SJCRH30 (cell line): Measurements from ENCODE around the gene PADI3. TPM values are rescaled to one million over a fixed set of nuclear protein-coding genes. Genes with fewer than 3 reads are reported as not detected.

ENCODE experiments used
- DNase-seq, 2 experiments: peaks; one replicate each; pipeline ENCODE4 v3.0.0-alpha.2; 2015 to 2020
- H3K27ac ChIP-seq: fragments of 250-450 bp; sonication (Bioruptor Pico); 2 replicates; pipeline ENCODE4 v1.5.1; 2020; ENCODE audit warnings: mild to moderate bottlenecking, moderate library complexity
- H3K27me3 ChIP-seq: fragments of 250-450 bp; sonication (Bioruptor Pico); 2 replicates; pipeline ENCODE4 v1.5.1; 2020; ENCODE audit warnings: mild to moderate bottlenecking, moderate library complexity
- H3K36me3 ChIP-seq: fragments of 250-450 bp; sonication (Bioruptor Pico); 2 replicates; pipeline ENCODE4 v1.5.1; 2020; ENCODE audit warnings: mild to moderate bottlenecking, moderate library complexity
- H3K4me1 ChIP-seq: fragments of 250-450 bp; sonication (Bioruptor Pico); 2 replicates; pipeline ENCODE4 v1.5.1; 2020; ENCODE audit warnings: mild to moderate bottlenecking, moderate library complexity
- H3K4me3 ChIP-seq: fragments of 250-450 bp; sonication (Bioruptor Pico); 2 replicates; pipeline ENCODE4 v1.5.1; 2020; ENCODE audit warnings: mild to moderate bottlenecking, moderate library complexity
- H3K9me3 ChIP-seq: fragments of 250-450 bp; sonication (Bioruptor Pico); replicated peaks from 2 replicates; pipeline ENCODE4 v1.5.1; 2020; ENCODE audit warnings: mild to moderate bottlenecking, moderate library complexity
- total RNA-seq: library from RNA; depleted of rRNA; stranded (reverse); fragments of >200 nt; shearing (Covaris generic); gene quantifications from 2 replicates; pipeline ENCODE4 v1.2.3, GENCODE V29; 2014

The PADI3 gene
- total RNA-seq, 1 experiment from 2014 or later = 6.1 TPM

GRCh38 chr1:17305576-17306095 lies 56.7 kb downstream of the PADI3 start:
- H3K4me1 ChIP-seq = 0 out of 2 replicates have a peak, but pooled peaks cover 4% of the 10 kb centered on the region
- H3K4me3 ChIP-seq = no peak overlapping the region
- peaks cover 8% of the 10 kb centered on the region for H3K9me3 ChIP-seq
- no peak for DNase-seq
- peaks cover 15% of the 10 kb centered on the region for H3K27me3 ChIP-seq
- no peak overlapping the region for H3K27ac ChIP-seq
- no peaks in the 10 kb centered on the region for H3K36me3 ChIP-seq

GRCh38 chr1:17306407-17306806 lies 57.5 kb downstream of the PADI3 start:
- H3K4me3 ChIP-seq = no peak overlapping the region
- H3K36me3 ChIP-seq = no peaks in the 10 kb centered on the region
- DNase-seq = no peak
- 0 out of 2 replicates have a peak, but pooled peaks cover 4% of the 10 kb centered on the region for H3K4me1 ChIP-seq
- peaks cover 15% of the 10 kb centered on the region for H3K27me3 ChIP-seq
- H3K27ac ChIP-seq = no peak overlapping the region
- H3K9me3 ChIP-seq = peaks cover 8% of the 10 kb centered on the region

GRCh38 chr1:17306921-17307320 lies 58.0 kb downstream of the PADI3 start:
- no peak overlapping the region for H3K27ac ChIP-seq
- no peaks in the 10 kb centered on the region for H3K36me3 ChIP-seq
- no peak overlapping the region for H3K4me3 ChIP-seq
- DNase-seq = no peak
- 0 out of 2 replicates have a peak, but pooled peaks cover 4% of the 10 kb centered on the region for H3K4me1 ChIP-seq
- H3K27me3 ChIP-seq = peaks cover 15% of the 10 kb centered on the region
- H3K9me3 ChIP-seq = peaks cover 7% of the 10 kb centered on the region

GRCh38 chr1:17307329-17307728 lies 58.4 kb downstream of the PADI3 start:
- H3K4me1 ChIP-seq = 0 out of 2 replicates have a peak, but pooled peaks cover 4% of the 10 kb centered on the region
- peaks cover 3% of the 10 kb centered on the region for H3K9me3 ChIP-seq
- H3K27ac ChIP-seq = no peak overlapping the region
- H3K4me3 ChIP-seq = no peak overlapping the region
- no peaks in the 10 kb centered on the region for H3K36me3 ChIP-seq
- peaks cover 15% of the 10 kb centered on the region for H3K27me3 ChIP-seq
- no peak for DNase-seq

- Histone ChIP-seq H3K27ac (no peak within 1 kb of the TSS), H3K36me3 (no peaks in the 10 kb centered on the region), H3K4me1 (0 out of 2 replicates have a peak, but pooled peaks cover 4% of the 10 kb centered on the region), H3K9me3 (no peaks in the 10 kb centered on the region), H3K27me3 (peaks cover 15% of the 10 kb centered on the region), H3K4me3 (no peak within 1 kb of the TSS)
- no peak for DNase-seq
These were observed 59.0 kb downstream of the PADI3 start, which contains the start of gene PADI4 for GRCh38 chr1:17307946-17308345. TSS of gene PADI4 (plus strand) at chr1:17308197. CDS start at chr1:17308223, 26 bp downstream.

GRCh38 chr1:17308593-17308992 lies 59.7 kb downstream of the PADI3 start:
- no peak for DNase-seq

GRCh38 chr1:17309426-17310067 lies 60.6 kb downstream of the PADI3 start:
- Histone ChIP-seq H3K4me3 (no peak overlapping the region), H3K9me3 (no peaks in the 10 kb centered on the region), H3K27me3 (peaks cover 15% of the 10 kb centered on the region), H3K27ac (no peak overlapping the region), H3K36me3 (no peaks in the 10 kb centered on the region), H3K4me1 (0 out of 2 replicates have a peak, but pooled peaks cover 3% of the 10 kb centered on the region)
- DNase-seq = no peak

More at GRCh38 chr1:17308593-17308992, 59.7 kb downstream of the PADI3 start:
- Histone ChIP-seq H3K9me3 (no peaks in the 10 kb centered on the region), H3K4me3 (no peak overlapping the region), H3K27ac (no peak overlapping the region), H3K27me3 (peaks cover 15% of the 10 kb centered on the region), H3K4me1 (0 out of 2 replicates have a peak, but pooled peaks cover 5% of the 10 kb centered on the region), H3K36me3 (no peaks in the 10 kb centered on the region)

- Histone ChIP-seq H3K9me3 (no peaks in the 10 kb centered on the region), H3K27ac (no peak overlapping the region), H3K4me1 (peaks cover 6% of the 10 kb centered on the region; the same call in 1 of the 2 replicates), H3K27me3 (peaks cover 15% of the 10 kb centered on the region), H3K36me3 (no peaks in the 10 kb centered on the region), H3K4me3 (no peak overlapping the region)
- no peak for DNase-seq
These were observed 61.3 kb downstream of the PADI3 start for GRCh38 chr1:17310068-17310640.

GRCh38 chr1:17313530-17314309 lies 64.8 kb downstream of the PADI3 start:
- H3K27ac ChIP-seq = no peak overlapping the region
- H3K27me3 ChIP-seq = peaks cover 12% of the 10 kb centered on the region
- DNase-seq = no peak
- no peaks in the 10 kb centered on the region for H3K9me3 ChIP-seq
- no peak overlapping the region for H3K4me3 ChIP-seq
- H3K4me1 ChIP-seq = peaks cover 7% of the 10 kb centered on the region; the same call in 1 of the 2 replicates
- H3K36me3 ChIP-seq = no peaks in the 10 kb centered on the region

- DNase-seq = peak; percentile 59 to 62
- H3K27ac ChIP-seq = no peak overlapping the region
- H3K4me3 ChIP-seq = no peak overlapping the region
These were observed 65.6 kb downstream of the PADI3 start for GRCh38 chr1:17314491-17314971.

GRCh38 chr1:17315542-17316130 lies 66.7 kb downstream of the PADI3 start:
- Histone ChIP-seq H3K27me3 (peaks cover 4% of the 10 kb centered on the region; the same call in 1 of the 2 replicates), H3K27ac (no peak overlapping the region), H3K4me3 (no peak overlapping the region), H3K36me3 (no peaks in the 10 kb centered on the region), H3K4me1 (peaks cover 7% of the 10 kb centered on the region; the same call in 1 of the 2 replicates), H3K9me3 (peaks cover 8% of the 10 kb centered on the region)
- DNase-seq = no peak

More at GRCh38 chr1:17314491-17314971, 65.6 kb downstream of the PADI3 start:
- Histone ChIP-seq H3K27me3 (peaks cover 10% of the 10 kb centered on the region), H3K9me3 (peaks cover under 1% of the 10 kb centered on the region), H3K4me1 (peaks cover 7% of the 10 kb centered on the region; the same call in 1 of the 2 replicates), H3K36me3 (no peaks in the 10 kb centered on the region)

GRCh38 chr1:17316704-17317103 lies 67.8 kb downstream of the PADI3 start:
- H3K27me3 ChIP-seq = peaks cover 4% of the 10 kb centered on the region; the same call in 1 of the 2 replicates
- H3K4me3 ChIP-seq = no peak overlapping the region
- peaks cover 8% of the 10 kb centered on the region for H3K9me3 ChIP-seq
- no peaks in the 10 kb centered on the region for H3K36me3 ChIP-seq
- DNase-seq = no peak
- H3K27ac ChIP-seq = no peak overlapping the region
- peaks cover 7% of the 10 kb centered on the region; the same call in 1 of the 2 replicates for H3K4me1 ChIP-seq

- no peak for DNase-seq
- peaks cover 7% of the 10 kb centered on the region; the same call in 1 of the 2 replicates for H3K4me1 ChIP-seq
- no peak overlapping the region for H3K4me3 ChIP-seq
- H3K27ac ChIP-seq = no peak overlapping the region
- H3K36me3 ChIP-seq = no peaks in the 10 kb centered on the region
- peaks cover 4% of the 10 kb centered on the region; the same call in 1 of the 2 replicates for H3K27me3 ChIP-seq
- H3K9me3 ChIP-seq = peaks cover 8% of the 10 kb centered on the region
These were observed 69.4 kb downstream of the PADI3 start for GRCh38 chr1:17318262-17318661.
